ENCODE data around the gene CHI3L2. TPM values are rescaled to one million over a fixed set of nuclear protein-coding genes. Genes with fewer than 3 reads are reported as not detected.

Gene CHI3L2
- total RNA-seq, 3 donors from 2014 or later = 0.76 to 3.3 (median 1.1) TPM

DNA sequence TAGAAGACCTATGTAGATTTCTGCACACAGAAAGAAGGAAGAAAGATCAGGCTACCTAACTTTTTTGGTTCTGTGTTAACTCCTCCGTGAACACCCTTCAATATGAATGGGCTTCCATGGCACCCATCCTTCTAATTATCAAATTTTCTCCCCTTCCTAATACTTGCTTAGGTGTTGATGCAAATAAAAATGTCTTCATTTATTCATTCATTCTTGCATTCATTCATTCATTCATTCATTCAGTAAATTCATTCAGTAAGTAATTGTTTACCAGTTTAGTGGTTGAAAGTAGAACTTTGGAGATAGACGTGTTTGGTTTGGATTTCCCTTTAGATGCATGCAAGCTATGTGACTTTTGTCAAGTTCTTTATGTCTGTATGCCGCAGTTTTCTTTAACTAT is 4.6 kb downstream of the CHI3L2 start:
- H3K4me1 ChIP-seq (ENCODE audit: low read depth) = no peaks in the 10 kb centered on the region
- TF ChIP-seq, protein P1, sequence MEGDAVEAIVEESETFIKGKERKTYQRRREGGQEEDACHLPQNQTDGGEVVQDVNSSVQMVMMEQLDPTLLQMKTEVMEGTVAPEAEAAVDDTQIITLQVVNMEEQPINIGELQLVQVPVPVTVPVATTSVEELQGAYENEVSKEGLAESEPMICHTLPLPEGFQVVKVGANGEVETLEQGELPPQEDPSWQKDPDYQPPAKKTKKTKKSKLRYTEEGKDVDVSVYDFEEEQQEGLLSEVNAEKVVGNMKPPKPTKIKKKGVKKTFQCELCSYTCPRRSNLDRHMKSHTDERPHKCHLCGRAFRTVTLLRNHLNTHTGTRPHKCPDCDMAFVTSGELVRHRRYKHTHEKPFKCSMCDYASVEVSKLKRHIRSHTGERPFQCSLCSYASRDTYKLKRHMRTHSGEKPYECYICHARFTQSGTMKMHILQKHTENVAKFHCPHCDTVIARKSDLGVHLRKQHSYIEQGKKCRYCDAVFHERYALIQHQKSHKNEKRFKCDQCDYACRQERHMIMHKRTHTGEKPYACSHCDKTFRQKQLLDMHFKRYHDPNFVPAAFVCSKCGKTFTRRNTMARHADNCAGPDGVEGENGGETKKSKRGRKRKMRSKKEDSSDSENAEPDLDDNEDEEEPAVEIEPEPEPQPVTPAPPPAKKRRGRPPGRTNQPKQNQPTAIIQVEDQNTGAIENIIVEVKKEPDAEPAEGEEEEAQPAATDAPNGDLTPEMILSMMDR (IDR thresholded peaks at IDR 0.05) = no peak
- no peaks in the 10 kb centered on the region for H3K9me3 ChIP-seq
- no peak overlapping the region for H3K4me3 ChIP-seq
- H3K36me3 ChIP-seq (ENCODE audit: low read depth) = no peaks in the 10 kb centered on the region
- ATAC-seq (no peak), DNase-seq (no peak)
- intact Hi-C loops (cut with DNase I, micrococcal nuclease) = no loop called here

DNA sequence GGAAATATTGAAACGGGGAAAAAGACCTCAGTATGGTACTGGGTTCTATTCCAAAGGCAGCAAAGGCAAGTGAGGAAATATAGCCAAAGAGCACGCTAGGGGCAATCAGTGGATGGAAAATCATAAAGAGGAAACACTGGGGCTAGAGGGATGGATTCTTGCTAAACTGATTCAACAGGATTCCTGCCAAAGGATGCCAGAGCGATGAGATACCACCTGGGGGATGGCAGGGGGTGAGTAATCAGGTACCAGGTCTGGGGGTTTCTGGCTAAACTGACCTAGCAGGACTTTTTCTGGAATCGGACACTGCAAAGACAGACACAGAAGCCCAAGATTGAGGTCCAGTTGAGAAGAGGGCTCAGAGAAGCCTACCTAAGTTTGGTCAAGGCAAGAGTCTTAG is 6.7 kb downstream of the CHI3L2 start:
- intact Hi-C loops (cut with DNase I, micrococcal nuclease) = no loop called here
- Histone ChIP-seq H3K4me1 (ENCODE audit: low read depth) (no peaks in the 10 kb centered on the region), H3K9me3 (no peaks in the 10 kb centered on the region), H3K36me3 (ENCODE audit: low read depth) (no peaks in the 10 kb centered on the region), H3K4me3 (no peak overlapping the region)
- ATAC-seq = no peak
- DNase-seq = no peak
- TF ChIP-seq, protein P1 (IDR thresholded peaks at IDR 0.05) = no peak

DNA sequence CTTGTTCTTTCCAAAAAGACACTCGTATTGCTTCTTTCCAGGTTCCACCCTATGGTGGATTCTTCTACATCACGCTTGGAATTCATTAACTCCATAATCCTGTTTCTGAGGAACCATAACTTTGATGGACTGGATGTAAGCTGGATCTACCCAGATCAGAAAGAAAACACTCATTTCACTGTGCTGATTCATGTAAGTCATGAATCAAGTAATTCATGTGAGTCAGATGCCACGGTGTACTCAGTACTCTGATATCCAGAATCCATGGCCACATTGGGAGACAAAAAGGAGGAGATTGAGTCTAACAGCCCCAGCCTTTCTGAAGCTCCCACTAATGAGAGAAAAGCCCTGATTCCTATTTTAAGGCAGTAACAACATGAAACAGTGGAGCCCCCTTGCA is 7.4 kb downstream of the CHI3L2 start:
- no peaks in the 10 kb centered on the region for H3K9me3 ChIP-seq
- no peaks in the 10 kb centered on the region for H3K4me1 ChIP-seq (ENCODE audit: low read depth)
- TF ChIP-seq, protein P1 (IDR thresholded peaks at IDR 0.05) = no peak
- DNase-seq = no peak
- H3K4me3 ChIP-seq = no peak overlapping the region
- ATAC-seq = no peak
- H3K36me3 ChIP-seq (ENCODE audit: low read depth) = no peaks in the 10 kb centered on the region
- intact Hi-C loops (cut with DNase I, micrococcal nuclease) = no loop called here

DNA sequence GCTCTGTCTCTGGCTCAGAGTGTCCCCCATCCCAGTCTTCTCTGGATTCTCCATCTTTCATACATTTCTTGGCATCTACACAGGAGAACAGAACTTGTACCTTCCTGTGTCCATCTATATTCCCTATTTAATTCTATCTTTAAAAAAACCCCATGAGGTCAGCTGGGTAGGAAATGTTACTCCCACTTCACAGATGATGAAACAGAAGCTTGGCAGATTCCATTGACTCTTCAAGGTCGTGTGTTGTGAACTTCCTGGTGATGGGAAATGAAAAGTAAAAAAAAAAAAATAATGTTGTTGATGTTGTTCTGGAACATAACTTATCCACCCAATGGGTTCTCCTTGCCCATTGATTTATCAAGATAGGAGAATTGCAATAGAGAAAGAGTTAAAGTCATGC is 8.9 kb downstream of the CHI3L2 start:
- TF ChIP-seq, protein P1 (IDR thresholded peaks at IDR 0.05) = no peak
- Histone ChIP-seq H3K4me3 (no peak overlapping the region), H3K9me3 (no peaks in the 10 kb centered on the region), H3K36me3 (ENCODE audit: low read depth) (no peaks in the 10 kb centered on the region), H3K4me1 (ENCODE audit: low read depth) (no peaks in the 10 kb centered on the region)
- intact Hi-C loops (cut with DNase I, micrococcal nuclease) = no loop called here
- ATAC-seq (no peak), DNase-seq (no peak)

DNA sequence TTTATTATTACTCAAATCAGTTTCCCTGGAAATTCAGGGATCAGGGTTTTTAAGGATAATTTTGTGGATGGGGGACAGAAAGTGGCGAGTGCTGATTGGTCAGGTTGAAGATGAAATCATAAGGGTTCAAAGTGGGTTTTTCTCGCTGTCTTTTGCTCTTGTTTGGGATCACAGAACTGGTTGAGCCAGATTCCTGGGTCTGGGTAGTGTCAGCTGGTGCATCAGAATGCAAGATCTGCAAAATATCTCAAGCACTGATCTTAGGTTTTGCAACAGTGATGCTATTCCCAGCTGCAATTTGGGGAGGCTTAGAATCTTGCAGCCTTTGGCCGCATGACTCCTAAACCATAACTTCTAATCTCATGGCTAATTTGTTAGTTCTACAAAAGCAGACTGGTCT is 9.3 kb downstream of the CHI3L2 start:
- ATAC-seq (no peak), DNase-seq (no peak)
- TF ChIP-seq, protein P1 (IDR thresholded peaks at IDR 0.05) = no peak
- Histone ChIP-seq H3K4me1 (ENCODE audit: low read depth) (no peaks in the 10 kb centered on the region), H3K9me3 (no peaks in the 10 kb centered on the region), H3K36me3 (ENCODE audit: low read depth) (no peaks in the 10 kb centered on the region), H3K4me3 (no peak overlapping the region)
- intact Hi-C loops (cut with DNase I, micrococcal nuclease) = no loop called here

Data from mucosa of descending colon (tissue), 3 donors.